Measurements from ENCODE around the gene CEBPZOS.

The CEBPZOS gene

GRCh38 chr2:37232131-37232933 is 36.0 kb downstream of the CEBPZOS start:
- no peak for DNase-seq (ENCODE audit: low read depth in 2 of 2)

- no peak for DNase-seq (ENCODE audit: low read depth in 2 of 2)
Measured at GRCh38 chr2:37243435-37243834, 47.1 kb downstream of the CEBPZOS start.

- no peak for DNase-seq (ENCODE audit: low read depth in 2 of 2)
Measured at GRCh38 chr2:37244017-37244416, 47.7 kb downstream of the CEBPZOS start.

GRCh38 chr2:37244755-37245154 is 48.5 kb downstream of the CEBPZOS start:
- no peak for DNase-seq (ENCODE audit: low read depth in 2 of 2)

GRCh38 chr2:37246205-37246604 is 49.9 kb downstream of the CEBPZOS start:
- no peak for DNase-seq (ENCODE audit: low read depth in 2 of 2)

GRCh38 chr2:37250869-37251740 is 54.8 kb downstream of the CEBPZOS start:
- DNase-seq (ENCODE audit: low read depth in 2 of 2), result no peak

Data from stimulated activated CD8-positive, alpha-beta memory T cell treated with anti-CD3 and anti-CD28 coated beads, Interleukin-2, amount 100 ng/mL, for 1 hour (primary cell).